HepG2 (cell line): ENCODE results near the gene GNRH2. TPM values are rescaled to one million over a fixed set of nuclear protein-coding genes. Genes with fewer than 3 reads are reported as not detected.

Experiments used
- DMAP1 ChIP-seq: IDR thresholded peaks from 2 replicates; pipeline ENCODE4 v1.6.1; 2016
- FOSL2 ChIP-seq: sonication (generic); formaldehyde crosslinking; IDR thresholded peaks from 2 replicates; pipeline ENCODE4 v1.4.0; 2020; ENCODE audit warnings: missing genetic modification reagents
- FOXK2 ChIP-seq: fragments of 450-650 bp; IDR thresholded peaks from 2 replicates; pipeline ENCODE4 v1.6.1; 2016
- HNF4G ChIP-seq, 2 experiments: sonication (generic) in 1 of 2; formaldehyde crosslinking in 1 of 2; IDR thresholded peaks; 2 replicates each; pipeline versions ENCODE4 v1.4.0 to v1.6.1; 2011 to 2020; ENCODE audit warnings: borderline replicate concordance in 2 of 2, low read depth in 2 of 2, mild to moderate bottlenecking in 2 of 2, low read length in 1 of 2, missing genetic modification reagents in 1 of 2, moderate library complexity in 1 of 2
- MED13 ChIP-seq: sonication (generic); formaldehyde crosslinking; IDR thresholded peaks from 2 replicates; pipeline ENCODE4 v1.5.0; 2020; ENCODE audit warnings: missing genetic modification reagents
- MXI1 ChIP-seq: IDR thresholded peaks from 3 replicates; pipeline ENCODE4 v1.6.1; 2012; ENCODE audit warnings: low read depth, low read length, inconsistent platforms, borderline replicate concordance
- POGZ ChIP-seq: sonication (generic); formaldehyde crosslinking; IDR thresholded peaks from 2 replicates; pipeline ENCODE4 v1.4.0; 2020; ENCODE audit warnings: mild to moderate bottlenecking, missing genetic modification reagents
- SSRP1 ChIP-seq: IDR thresholded peaks from 2 replicates; pipeline ENCODE4 v1.6.1; 2016; ENCODE audit warnings: control low read depth
- TMF1 ChIP-seq: sonication (generic); formaldehyde crosslinking; IDR thresholded peaks from 2 replicates; pipeline ENCODE4 v1.8.1; 2022; ENCODE audit warnings: low read depth, missing genetic modification reagents
- ZKSCAN1 ChIP-seq: fragments of 150-350 bp; IDR thresholded peaks from 2 replicates; pipeline ENCODE4 v1.6.1; 2014; ENCODE audit warnings: low read length
- ZNF34 ChIP-seq: sonication (generic); formaldehyde crosslinking; IDR thresholded peaks from 2 replicates; pipeline ENCODE4 v1.4.0; 2020; ENCODE audit warnings: mild to moderate bottlenecking, missing genetic modification reagents, borderline replicate concordance
- ZNF878 ChIP-seq: sonication (generic); formaldehyde crosslinking; IDR thresholded peaks from 2 replicates; pipeline ENCODE4 v1.8.1; 2023; ENCODE audit warnings: mild to moderate bottlenecking, missing genetic modification reagents, moderate library complexity
- polyA plus RNA-seq, 8 experiments: library from polyadenylated mRNA; depleted of rRNA in 3 of 8; stranded (reverse) in 7 of 8; unstranded in 1 of 8; fragments of >200 nt; fragmentation: Illumina TruSeq in 4 of 8; extraction: Trizol in 4 of 8; gene quantifications; 2 replicates each; pipeline versions ENCODE4 v1.2.1 to v1.2.3, GENCODE V29; 2011 to 2016; ENCODE audit warnings: low read depth in 4 of 8, missing spikeins in 1 of 8, mixed read lengths in 1 of 8; ENCODE audit not compliant: insufficient read depth in 1 of 8
- total RNA-seq, 5 experiments: library from RNA; depleted of rRNA; stranded (reverse); fragments of >200 nt; fragmentation: Illumina TruSeq; extraction: Trizol; gene quantifications; 2 replicates each; pipeline ENCODE4 v1.2.3, GENCODE V29; 2016; ENCODE audit warnings: low read depth in 1 of 5
- TF ChIP-seq, protein P1 (sequence below): sonication (generic); formaldehyde crosslinking; IDR thresholded peaks from 2 replicates; pipeline ENCODE4 v1.9.0; 2021; ENCODE audit warnings: missing genetic modification reagents, borderline replicate concordance
- TF ChIP-seq, protein P2 (sequence below): IDR thresholded peaks from 2 replicates; pipeline ENCODE4 v1.6.1; 2016; ENCODE audit warnings: mild to moderate bottlenecking
- TF ChIP-seq, protein P3 (sequence below): sonication (generic); formaldehyde crosslinking; IDR thresholded peaks from 2 replicates; pipeline ENCODE4 v1.8.0; 2022; ENCODE audit warnings: mild to moderate bottlenecking, missing genetic modification reagents, moderate library complexity
- TF ChIP-seq, protein P4 (sequence below): sonication (generic); formaldehyde crosslinking; IDR thresholded peaks from 2 replicates; pipeline ENCODE4 v1.4.0; 2020; ENCODE audit warnings: mild to moderate bottlenecking, low read depth, missing genetic modification reagents
- TF ChIP-seq, protein P5 (sequence below): IDR thresholded peaks from 2 replicates; pipeline ENCODE4 v1.6.1; 2016; ENCODE audit warnings: missing genetic modification reagents, missing compliant biosample characterization
- TF ChIP-seq, protein P6 (sequence below): sonication (generic); formaldehyde crosslinking; IDR thresholded peaks from 2 replicates; pipeline ENCODE4 v1.8.1; 2023; ENCODE audit warnings: mild to moderate bottlenecking, moderate library complexity, missing genetic modification reagents

The GNRH2 gene
- total and polyA plus RNA-seq, 2 of the 13 experiments (the other 11 are each of a cell fraction or from before 2014, with no cell fraction given), result 0.28 TPM; not detected in 1

DNA sequence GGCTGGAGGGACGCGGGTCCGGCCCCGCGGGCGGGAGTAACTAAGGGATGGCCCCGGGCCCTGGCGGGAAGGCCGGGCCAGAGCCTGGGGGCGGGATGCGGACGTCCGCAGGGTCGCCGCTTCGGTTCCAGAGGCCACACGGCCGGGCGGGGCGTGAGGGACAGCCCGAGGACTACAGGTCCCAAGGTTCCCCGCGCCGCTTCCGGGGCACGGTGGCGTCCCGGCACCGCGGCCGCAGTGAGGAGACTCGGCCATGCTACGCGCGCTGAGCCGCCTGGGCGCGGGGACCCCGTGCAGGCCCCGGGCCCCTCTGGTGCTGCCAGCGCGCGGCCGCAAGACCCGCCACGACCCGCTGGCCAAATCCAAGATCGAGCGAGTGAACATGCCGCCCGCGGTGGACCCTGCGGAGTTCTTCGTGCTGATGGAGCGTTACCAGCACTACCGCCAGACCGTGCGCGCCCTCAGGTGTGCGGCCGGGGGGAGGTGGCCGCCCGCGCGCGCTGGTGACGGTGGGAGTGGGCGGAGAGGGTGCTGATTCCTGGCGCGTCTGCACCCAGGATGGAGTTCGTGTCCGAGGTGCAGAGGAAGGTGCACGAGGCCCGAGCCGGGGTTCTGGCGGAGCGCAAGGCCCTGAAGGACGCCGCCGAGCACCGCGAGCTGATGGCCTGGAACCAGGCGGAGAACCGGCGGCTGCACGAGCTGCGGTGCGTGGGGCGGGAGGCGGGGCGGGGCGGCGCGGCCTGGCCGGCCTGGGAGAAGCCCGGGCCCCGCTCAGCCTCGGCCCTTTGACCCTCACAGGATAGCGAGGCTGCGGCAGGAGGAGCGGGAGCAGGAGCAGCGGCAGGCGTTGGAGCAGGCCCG lies 2.6 kb downstream of the GNRH2 start, which contains the start of gene MRPS26 (continued):
- TF ChIP-seq, protein P1, sequence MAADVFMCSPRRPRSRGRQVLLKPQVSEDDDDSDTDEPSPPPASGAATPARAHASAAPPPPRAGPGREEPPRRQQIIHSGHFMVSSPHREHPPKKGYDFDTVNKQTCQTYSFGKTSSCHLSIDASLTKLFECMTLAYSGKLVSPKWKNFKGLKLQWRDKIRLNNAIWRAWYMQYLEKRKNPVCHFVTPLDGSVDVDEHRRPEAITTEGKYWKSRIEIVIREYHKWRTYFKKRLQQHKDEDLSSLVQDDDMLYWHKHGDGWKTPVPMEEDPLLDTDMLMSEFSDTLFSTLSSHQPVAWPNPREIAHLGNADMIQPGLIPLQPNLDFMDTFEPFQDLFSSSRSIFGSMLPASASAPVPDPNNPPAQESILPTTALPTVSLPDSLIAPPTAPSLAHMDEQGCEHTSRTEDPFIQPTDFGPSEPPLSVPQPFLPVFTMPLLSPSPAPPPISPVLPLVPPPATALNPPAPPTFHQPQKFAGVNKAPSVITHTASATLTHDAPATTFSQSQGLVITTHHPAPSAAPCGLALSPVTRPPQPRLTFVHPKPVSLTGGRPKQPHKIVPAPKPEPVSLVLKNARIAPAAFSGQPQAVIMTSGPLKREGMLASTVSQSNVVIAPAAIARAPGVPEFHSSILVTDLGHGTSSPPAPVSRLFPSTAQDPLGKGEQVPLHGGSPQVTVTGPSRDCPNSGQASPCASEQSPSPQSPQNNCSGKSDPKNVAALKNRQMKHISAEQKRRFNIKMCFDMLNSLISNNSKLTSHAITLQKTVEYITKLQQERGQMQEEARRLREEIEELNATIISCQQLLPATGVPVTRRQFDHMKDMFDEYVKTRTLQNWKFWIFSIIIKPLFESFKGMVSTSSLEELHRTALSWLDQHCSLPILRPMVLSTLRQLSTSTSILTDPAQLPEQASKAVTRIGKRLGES (CRISPR knock-in tag), result no peak; the same call in 1 of the 2 replicates
- TF ChIP-seq ZNF34 (CRISPR knock-in tag) (peak; percentile 73; the same call in 1 of the 2 replicates), MXI1 (peak; percentile 94; the same call in 2 of the 3 replicates), HNF4G (IDR thresholded peaks at IDR 0.05; ENCODE audit: borderline replicate concordance, low read depth, low read length) (peak; percentile 43), HNF4G (CRISPR knock-in tag; IDR thresholded peaks at IDR 0.05; ENCODE audit: borderline replicate concordance, low read depth) (peak; percentile 89), SSRP1 (0 out of 2 replicates have a peak, but pooled peaks have one; percentile 1), DMAP1 (CRISPR knock-in tag) (peak; percentile 99), POGZ (peak; percentile 56), MED13 (CRISPR knock-in tag) (peak; percentile 85), TMF1 (CRISPR knock-in tag) (no peak; the same call in 1 of the 2 replicates), FOXK2 (no peak), ZKSCAN1 (peak; percentile 18; the same call in 1 of the 2 replicates), FOSL2 (CRISPR knock-in tag) (peak; percentile 49), ZNF878 (no peak)
- TF ChIP-seq, protein P2, sequence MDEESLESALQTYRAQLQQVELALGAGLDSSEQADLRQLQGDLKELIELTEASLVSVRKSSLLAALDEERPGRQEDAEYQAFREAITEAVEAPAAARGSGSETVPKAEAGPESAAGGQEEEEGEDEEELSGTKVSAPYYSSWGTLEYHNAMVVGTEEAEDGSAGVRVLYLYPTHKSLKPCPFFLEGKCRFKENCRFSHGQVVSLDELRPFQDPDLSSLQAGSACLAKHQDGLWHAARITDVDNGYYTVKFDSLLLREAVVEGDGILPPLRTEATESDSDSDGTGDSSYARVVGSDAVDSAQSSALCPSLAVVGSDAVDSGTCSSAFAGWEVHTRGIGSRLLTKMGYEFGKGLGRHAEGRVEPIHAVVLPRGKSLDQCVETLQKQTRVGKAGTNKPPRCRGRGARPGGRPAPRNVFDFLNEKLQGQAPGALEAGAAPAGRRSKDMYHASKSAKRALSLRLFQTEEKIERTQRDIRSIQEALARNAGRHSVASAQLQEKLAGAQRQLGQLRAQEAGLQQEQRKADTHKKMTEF, result peak; percentile 94
- TF ChIP-seq, protein P3, sequence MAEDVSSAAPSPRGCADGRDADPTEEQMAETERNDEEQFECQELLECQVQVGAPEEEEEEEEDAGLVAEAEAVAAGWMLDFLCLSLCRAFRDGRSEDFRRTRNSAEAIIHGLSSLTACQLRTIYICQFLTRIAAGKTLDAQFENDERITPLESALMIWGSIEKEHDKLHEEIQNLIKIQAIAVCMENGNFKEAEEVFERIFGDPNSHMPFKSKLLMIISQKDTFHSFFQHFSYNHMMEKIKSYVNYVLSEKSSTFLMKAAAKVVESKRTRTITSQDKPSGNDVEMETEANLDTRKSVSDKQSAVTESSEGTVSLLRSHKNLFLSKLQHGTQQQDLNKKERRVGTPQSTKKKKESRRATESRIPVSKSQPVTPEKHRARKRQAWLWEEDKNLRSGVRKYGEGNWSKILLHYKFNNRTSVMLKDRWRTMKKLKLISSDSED (CRISPR knock-in tag), result peak; percentile 93
- TF ChIP-seq, protein P4, sequence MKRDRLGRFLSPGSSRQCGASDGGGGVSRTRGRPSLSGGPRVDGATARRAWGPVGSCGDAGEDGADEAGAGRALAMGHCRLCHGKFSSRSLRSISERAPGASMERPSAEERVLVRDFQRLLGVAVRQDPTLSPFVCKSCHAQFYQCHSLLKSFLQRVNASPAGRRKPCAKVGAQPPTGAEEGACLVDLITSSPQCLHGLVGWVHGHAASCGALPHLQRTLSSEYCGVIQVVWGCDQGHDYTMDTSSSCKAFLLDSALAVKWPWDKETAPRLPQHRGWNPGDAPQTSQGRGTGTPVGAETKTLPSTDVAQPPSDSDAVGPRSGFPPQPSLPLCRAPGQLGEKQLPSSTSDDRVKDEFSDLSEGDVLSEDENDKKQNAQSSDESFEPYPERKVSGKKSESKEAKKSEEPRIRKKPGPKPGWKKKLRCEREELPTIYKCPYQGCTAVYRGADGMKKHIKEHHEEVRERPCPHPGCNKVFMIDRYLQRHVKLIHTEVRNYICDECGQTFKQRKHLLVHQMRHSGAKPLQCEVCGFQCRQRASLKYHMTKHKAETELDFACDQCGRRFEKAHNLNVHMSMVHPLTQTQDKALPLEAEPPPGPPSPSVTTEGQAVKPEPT (CRISPR knock-in tag), result 0 out of 2 replicates have a peak, but pooled peaks have one; percentile 43
- TF ChIP-seq, protein P5, sequence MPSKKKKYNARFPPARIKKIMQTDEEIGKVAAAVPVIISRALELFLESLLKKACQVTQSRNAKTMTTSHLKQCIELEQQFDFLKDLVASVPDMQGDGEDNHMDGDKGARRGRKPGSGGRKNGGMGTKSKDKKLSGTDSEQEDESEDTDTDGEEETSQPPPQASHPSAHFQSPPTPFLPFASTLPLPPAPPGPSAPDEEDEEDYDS (CRISPR knock-in tag), result peak; percentile 58
- TF ChIP-seq, protein P6, sequence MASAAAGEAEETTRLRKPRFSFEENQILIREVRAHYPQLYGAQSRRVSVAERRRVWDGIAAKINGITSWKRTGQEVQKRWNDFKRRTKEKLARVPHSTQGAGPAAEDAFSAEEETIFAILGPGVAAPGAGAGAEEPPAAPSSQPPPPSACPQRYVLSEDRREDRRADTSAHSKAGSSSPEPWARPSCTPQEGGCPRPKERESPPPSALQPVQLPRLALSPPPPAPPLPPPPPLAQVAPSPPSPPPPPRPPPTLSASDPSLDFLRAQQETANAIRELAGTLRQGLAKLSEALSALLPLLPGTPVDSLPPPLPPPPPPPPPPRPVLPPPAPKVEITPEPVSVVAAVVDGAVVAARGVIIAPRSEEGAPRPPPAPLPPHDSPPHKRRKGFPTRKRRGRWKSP (CRISPR knock-in tag), result peak; percentile 91
